Measurements from ENCODE around the gene FMNL2. TPM values are rescaled to one million over a fixed set of nuclear protein-coding genes. Genes with fewer than 3 reads are reported as not detected.

Gene FMNL2
- total and polyA plus RNA-seq, 2 experiments from 2014 or later, result 16.5 to 45.4 TPM

- TF ChIP-seq, protein P1, sequence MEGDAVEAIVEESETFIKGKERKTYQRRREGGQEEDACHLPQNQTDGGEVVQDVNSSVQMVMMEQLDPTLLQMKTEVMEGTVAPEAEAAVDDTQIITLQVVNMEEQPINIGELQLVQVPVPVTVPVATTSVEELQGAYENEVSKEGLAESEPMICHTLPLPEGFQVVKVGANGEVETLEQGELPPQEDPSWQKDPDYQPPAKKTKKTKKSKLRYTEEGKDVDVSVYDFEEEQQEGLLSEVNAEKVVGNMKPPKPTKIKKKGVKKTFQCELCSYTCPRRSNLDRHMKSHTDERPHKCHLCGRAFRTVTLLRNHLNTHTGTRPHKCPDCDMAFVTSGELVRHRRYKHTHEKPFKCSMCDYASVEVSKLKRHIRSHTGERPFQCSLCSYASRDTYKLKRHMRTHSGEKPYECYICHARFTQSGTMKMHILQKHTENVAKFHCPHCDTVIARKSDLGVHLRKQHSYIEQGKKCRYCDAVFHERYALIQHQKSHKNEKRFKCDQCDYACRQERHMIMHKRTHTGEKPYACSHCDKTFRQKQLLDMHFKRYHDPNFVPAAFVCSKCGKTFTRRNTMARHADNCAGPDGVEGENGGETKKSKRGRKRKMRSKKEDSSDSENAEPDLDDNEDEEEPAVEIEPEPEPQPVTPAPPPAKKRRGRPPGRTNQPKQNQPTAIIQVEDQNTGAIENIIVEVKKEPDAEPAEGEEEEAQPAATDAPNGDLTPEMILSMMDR (conservative IDR thresholded peaks at IDR 0.05; ENCODE audit: low read depth in 2 of 2), result no peak
- TF ChIP-seq, protein P2, sequence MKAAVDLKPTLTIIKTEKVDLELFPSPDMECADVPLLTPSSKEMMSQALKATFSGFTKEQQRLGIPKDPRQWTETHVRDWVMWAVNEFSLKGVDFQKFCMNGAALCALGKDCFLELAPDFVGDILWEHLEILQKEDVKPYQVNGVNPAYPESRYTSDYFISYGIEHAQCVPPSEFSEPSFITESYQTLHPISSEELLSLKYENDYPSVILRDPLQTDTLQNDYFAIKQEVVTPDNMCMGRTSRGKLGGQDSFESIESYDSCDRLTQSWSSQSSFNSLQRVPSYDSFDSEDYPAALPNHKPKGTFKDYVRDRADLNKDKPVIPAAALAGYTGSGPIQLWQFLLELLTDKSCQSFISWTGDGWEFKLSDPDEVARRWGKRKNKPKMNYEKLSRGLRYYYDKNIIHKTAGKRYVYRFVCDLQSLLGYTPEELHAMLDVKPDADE (IDR thresholded peaks at IDR 0.05), result no peak
Measured at GRCh38 chr2:152408254-152408653, 73.3 kb downstream of the FMNL2 start (continued).

DNA sequence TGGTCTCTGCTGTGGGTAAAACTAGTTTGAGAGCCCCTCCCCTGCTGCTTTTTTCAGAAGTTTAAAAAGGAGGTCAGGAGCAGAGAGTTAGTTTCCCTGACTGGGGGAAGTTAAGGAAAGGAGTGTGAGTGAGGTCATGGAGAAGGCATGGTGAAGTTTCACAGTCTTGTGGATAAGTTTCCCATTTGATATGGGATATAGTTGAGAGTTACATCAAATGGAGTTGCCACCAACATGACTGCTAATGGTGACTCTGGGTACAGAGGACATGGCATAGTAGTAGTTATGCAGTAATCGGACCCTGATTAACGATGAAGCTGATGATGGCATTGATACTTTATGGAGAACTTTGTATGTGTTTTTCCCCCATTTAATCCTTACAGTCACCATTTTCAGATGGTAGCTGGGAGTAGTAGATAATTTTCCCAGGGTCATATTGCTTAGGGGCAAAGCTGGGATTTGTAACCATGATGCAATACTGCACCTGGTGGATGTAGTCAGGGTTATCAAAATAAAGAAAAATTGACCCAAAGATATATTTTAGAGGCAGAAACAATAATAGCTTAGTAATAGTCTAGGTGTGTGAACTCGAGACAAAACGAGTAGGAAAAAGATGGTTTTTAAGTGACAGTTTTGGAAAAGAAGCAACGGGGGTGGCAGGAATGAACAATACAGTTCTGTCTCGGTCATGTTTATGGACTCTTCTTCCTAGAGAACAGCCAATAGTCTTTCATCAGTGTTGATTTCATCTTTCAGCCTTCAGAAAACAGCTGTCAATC is 74.6 kb downstream of the FMNL2 start:
- no peak overlapping the region for H3K4me3 Mint-ChIP-seq
- peaks cover 81% of the 10 kb centered on the region for H3K4me1 Mint-ChIP-seq
- DNase-seq (ENCODE audit: low spot score), result no peak
- Histone ChIP-seq H3K27ac (ENCODE audit: low read depth) (no peak overlapping the region), H3K4me3 (no peak overlapping the region), H4K20me1 (replicated peaks; ENCODE audit: insufficient read depth) (peaks cover 23% of the 10 kb centered on the region), H3F3A (replicated peaks; ENCODE audit: low read depth) (no peaks in the 10 kb centered on the region), H3K4me1 (ENCODE audit: insufficient read depth) (peaks cover 68% of the 10 kb centered on the region), H3K4me2 (no peak overlapping the region), H3K9me2 (ENCODE audit: insufficient read depth) (no peaks in the 10 kb centered on the region), H2AFZ (no peak overlapping the region), H3K36me3 (ENCODE audit: insufficient read depth) (no peaks in the 10 kb centered on the region), H3K79me2 (replicated peaks; ENCODE audit: insufficient read depth) (peaks cover 94% of the 10 kb centered on the region), H3K27me3 (ENCODE audit: insufficient read depth) (no peaks in the 10 kb centered on the region)
- H3K27ac Mint-ChIP-seq, result no peak overlapping the region; the same call in 1 of the 2 replicates
- no peaks in the 10 kb centered on the region for H3K9me3 Mint-ChIP-seq
- peaks cover 3% of the 10 kb centered on the region for H3K27me3 Mint-ChIP-seq (ENCODE audit: insufficient read depth, low read depth, poor library complexity)
- no peak for ATAC-seq
- H3K36me3 Mint-ChIP-seq (ENCODE audit: low read depth), result no peaks in the 10 kb centered on the region
- TF ChIP-seq, protein P3, sequence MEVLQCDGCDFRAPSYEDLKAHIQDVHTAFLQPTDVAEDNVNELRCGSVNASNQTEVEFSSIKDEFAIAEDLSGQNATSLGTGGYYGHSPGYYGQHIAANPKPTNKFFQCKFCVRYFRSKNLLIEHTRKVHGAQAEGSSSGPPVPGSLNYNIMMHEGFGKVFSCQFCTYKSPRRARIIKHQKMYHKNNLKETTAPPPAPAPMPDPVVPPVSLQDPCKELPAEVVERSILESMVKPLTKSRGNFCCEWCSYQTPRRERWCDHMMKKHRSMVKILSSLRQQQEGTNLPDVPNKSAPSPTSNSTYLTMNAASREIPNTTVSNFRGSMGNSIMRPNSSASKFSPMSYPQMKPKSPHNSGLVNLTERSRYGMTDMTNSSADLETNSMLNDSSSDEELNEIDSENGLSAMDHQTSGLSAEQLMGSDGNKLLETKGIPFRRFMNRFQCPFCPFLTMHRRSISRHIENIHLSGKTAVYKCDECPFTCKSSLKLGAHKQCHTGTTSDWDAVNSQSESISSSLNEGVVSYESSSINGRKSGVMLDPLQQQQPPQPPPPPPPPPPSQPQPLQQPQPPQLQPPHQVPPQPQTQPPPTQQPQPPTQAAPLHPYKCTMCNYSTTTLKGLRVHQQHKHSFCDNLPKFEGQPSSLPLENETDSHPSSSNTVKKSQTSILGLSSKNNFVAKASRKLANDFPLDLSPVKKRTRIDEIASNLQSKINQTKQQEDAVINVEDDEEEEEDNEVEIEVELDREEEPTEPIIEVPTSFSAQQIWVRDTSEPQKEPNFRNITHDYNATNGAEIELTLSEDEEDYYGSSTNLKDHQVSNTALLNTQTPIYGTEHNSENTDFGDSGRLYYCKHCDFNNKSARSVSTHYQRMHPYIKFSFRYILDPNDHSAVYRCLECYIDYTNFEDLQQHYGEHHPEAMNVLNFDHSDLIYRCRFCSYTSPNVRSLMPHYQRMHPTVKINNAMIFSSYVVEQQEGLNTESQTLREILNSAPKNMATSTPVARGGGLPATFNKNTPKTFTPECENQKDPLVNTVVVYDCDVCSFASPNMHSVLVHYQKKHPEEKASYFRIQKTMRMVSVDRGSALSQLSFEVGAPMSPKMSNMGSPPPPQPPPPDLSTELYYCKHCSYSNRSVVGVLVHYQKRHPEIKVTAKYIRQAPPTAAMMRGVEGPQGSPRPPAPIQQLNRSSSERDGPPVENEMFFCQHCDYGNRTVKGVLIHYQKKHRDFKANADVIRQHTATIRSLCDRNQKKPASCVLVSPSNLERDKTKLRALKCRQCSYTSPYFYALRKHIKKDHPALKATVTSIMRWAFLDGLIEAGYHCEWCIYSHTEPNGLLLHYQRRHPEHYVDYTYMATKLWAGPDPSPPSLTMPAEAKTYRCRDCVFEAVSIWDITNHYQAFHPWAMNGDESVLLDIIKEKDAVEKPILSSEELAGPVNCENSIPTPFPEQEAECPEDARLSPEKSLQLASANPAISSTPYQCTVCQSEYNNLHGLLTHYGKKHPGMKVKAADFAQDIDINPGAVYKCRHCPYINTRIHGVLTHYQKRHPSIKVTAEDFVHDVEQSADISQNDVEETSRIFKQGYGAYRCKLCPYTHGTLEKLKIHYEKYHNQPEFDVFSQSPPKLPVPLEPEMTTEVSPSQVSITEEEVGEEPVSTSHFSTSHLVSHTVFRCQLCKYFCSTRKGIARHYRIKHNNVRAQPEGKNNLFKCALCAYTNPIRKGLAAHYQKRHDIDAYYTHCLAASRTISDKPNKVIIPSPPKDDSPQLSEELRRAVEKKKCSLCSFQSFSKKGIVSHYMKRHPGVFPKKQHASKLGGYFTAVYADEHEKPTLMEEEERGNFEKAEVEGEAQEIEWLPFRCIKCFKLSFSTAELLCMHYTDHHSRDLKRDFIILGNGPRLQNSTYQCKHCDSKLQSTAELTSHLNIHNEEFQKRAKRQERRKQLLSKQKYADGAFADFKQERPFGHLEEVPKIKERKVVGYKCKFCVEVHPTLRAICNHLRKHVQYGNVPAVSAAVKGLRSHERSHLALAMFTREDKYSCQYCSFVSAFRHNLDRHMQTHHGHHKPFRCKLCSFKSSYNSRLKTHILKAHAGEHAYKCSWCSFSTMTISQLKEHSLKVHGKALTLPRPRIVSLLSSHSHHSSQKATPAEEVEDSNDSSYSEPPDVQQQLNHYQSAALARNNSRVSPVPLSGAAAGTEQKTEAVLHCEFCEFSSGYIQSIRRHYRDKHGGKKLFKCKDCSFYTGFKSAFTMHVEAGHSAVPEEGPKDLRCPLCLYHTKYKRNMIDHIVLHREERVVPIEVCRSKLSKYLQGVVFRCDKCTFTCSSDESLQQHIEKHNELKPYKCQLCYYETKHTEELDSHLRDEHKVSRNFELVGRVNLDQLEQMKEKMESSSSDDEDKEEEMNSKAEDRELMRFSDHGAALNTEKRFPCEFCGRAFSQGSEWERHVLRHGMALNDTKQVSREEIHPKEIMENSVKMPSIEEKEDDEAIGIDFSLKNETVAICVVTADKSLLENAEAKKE (CRISPR knock-in tag; IDR thresholded peaks at IDR 0.05), result no peak
- TF ChIP-seq, protein P2 (IDR thresholded peaks at IDR 0.05), result no peak
- TF ChIP-seq CREB1 (CRISPR knock-in tag; IDR thresholded peaks at IDR 0.05; ENCODE audit: low read depth) (no peak), NANOG (IDR thresholded peaks at IDR 0.05; ENCODE audit: borderline replicate concordance) (no peak), POLR2AphosphoS5 (IDR thresholded peaks at IDR 0.05; ENCODE audit: low read depth) (no peak), ZNF331 (CRISPR knock-in tag; IDR thresholded peaks at IDR 0.05; ENCODE audit: low read depth) (no peak), JUNB (IDR thresholded peaks at IDR 0.05; ENCODE audit: unreplicated experiment) (no peak), EZH2 (IDR thresholded peaks at IDR 0.05; ENCODE audit: low read depth, unreplicated experiment) (no peak)
- TF ChIP-seq, protein P4, sequence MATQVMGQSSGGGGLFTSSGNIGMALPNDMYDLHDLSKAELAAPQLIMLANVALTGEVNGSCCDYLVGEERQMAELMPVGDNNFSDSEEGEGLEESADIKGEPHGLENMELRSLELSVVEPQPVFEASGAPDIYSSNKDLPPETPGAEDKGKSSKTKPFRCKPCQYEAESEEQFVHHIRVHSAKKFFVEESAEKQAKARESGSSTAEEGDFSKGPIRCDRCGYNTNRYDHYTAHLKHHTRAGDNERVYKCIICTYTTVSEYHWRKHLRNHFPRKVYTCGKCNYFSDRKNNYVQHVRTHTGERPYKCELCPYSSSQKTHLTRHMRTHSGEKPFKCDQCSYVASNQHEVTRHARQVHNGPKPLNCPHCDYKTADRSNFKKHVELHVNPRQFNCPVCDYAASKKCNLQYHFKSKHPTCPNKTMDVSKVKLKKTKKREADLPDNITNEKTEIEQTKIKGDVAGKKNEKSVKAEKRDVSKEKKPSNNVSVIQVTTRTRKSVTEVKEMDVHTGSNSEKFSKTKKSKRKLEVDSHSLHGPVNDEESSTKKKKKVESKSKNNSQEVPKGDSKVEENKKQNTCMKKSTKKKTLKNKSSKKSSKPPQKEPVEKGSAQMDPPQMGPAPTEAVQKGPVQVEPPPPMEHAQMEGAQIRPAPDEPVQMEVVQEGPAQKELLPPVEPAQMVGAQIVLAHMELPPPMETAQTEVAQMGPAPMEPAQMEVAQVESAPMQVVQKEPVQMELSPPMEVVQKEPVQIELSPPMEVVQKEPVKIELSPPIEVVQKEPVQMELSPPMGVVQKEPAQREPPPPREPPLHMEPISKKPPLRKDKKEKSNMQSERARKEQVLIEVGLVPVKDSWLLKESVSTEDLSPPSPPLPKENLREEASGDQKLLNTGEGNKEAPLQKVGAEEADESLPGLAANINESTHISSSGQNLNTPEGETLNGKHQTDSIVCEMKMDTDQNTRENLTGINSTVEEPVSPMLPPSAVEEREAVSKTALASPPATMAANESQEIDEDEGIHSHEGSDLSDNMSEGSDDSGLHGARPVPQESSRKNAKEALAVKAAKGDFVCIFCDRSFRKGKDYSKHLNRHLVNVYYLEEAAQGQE (IDR thresholded peaks at IDR 0.05; ENCODE audit: unreplicated experiment), result no peak
